ENCODE results near the gene PLIN1.

The PLIN1 gene

GRCh38 chr15:89628806-89629715 lies 50.1 kb downstream of the PLIN1 start:
- no peak for DNase-seq (ENCODE audit: low read depth)

DNA sequence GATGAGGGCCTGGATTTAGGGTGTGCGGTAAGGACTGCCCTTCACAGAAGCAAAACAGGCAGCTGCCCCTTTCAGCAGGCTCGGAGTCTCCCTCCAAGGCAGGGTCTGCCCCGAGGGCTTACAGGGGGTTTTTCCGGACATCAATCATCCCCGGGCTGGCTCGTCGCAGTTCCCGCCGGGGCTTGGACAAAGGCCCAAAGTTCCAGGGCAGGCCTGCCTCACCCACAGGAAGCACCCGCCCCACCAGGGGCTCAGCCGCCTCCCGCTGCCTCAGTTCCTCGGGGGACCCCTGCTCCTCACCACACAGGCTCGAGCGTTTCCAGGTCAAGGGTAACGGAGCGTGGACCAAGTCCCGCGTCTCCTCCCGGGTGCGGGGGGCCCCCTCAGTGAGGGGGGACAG lies 50.9 kb downstream of the PLIN1 start:
- DNase-seq (ENCODE audit: low read depth), result no peak

GRCh38 chr15:89627256-89627970 lies 51.8 kb downstream of the PLIN1 start:
- DNase-seq (ENCODE audit: low read depth), result no peak

- no peak for DNase-seq (ENCODE audit: low read depth)
These were observed 53.5 kb downstream of the PLIN1 start for GRCh38 chr15:89625716-89626115.

GRCh38 chr15:89623165-89623564 lies 56.0 kb downstream of the PLIN1 start:
- DNase-seq (ENCODE audit: low read depth), result no peak

DNA sequence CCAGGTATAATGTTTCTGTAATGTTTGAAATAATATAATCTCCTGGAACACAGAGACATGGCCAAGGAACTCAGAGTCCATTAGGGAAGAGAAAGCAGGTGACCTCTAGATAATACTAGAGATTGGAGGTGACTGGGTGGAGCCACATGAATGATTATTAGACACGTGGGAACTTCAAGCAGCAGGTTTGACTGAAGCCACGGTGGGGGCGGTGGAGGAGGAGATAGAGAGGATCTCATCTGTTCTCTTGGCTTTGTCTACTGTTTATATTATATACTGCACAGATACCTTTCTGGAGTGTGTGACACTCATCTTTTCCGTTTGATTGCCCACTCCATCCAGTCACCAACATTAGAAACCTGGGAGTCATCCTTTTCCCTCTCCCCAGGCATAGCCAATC lies 57.6 kb downstream of the PLIN1 start:
- DNase-seq (ENCODE audit: low read depth), result no peak

GRCh38 chr15:89616228-89616627 lies 62.9 kb downstream of the PLIN1 start:
- DNase-seq (ENCODE audit: low read depth), result no peak

DNA sequence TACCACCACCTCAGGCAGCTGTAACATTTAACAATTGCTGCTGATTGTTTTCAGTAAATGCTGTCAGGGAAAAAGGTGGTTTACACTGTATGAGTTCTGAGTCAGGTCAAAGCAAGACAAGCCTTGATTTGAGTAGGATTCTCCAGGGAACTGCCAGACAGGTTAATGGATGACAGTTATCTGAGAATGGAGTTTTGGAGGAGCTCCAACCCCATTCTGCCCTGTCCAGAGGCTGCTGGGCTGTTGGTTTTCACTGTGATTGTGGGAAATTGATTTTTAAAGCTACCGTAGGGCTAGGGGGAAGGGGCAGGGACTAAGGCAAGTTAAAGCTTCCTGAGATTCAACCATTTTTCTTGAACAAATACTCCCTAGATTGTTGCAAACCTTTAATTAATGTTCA lies 64.0 kb downstream of the PLIN1 start:
- no peak for DNase-seq (ENCODE audit: low read depth)
